Measurements from ENCODE around the gene GIMAP8.

GIMAP8 gene

GRCh38 chr7:150450491-150451001, at the start of gene GIMAP8:
GIMAP8 (plus strand) TSS chr7:150450630; CDS start chr7:150466699, 16,069 bp downstream.
- peak in 2 of 3 donors; percentile 25 to 35 for DNase-seq (ENCODE audit: low read depth in 3 of 3, low spot score in 1 of 3)

GRCh38 chr7:150400788-150401423, 49.5 kb upstream of the GIMAP8 start:
- DNase-seq (ENCODE audit: low read depth in 3 of 3, low spot score in 1 of 3) = no peak

GRCh38 chr7:150401424-150401790, 49.0 kb upstream of the GIMAP8 start:
- no peak for DNase-seq (ENCODE audit: low read depth in 3 of 3, low spot score in 1 of 3)

- no peak for DNase-seq (ENCODE audit: low read depth in 3 of 3, low spot score in 1 of 3)
Observed at GRCh38 chr7:150401861-150402631, 48.4 kb upstream of the GIMAP8 start.

GRCh38 chr7:150402671-150403321, 47.6 kb upstream of the GIMAP8 start:
- no peak for DNase-seq (ENCODE audit: low read depth in 3 of 3, low spot score in 1 of 3)

- no peak for DNase-seq (ENCODE audit: low read depth in 3 of 3, low spot score in 1 of 3)
Observed at GRCh38 chr7:150403376-150404171, 46.9 kb upstream of the GIMAP8 start.

GRCh38 chr7:150404172-150404804, 46.1 kb upstream of the GIMAP8 start:
- DNase-seq (ENCODE audit: low read depth in 3 of 3, low spot score in 1 of 3) = no peak

- peak; percentile 41 to 54 (median 52) for DNase-seq (ENCODE audit: low read depth in 3 of 3, low spot score in 1 of 3)
Observed at GRCh38 chr7:150404805-150405583, 45.4 kb upstream of the GIMAP8 start.

GRCh38 chr7:150405584-150406311, 44.7 kb upstream of the GIMAP8 start:
- DNase-seq (ENCODE audit: low read depth in 3 of 3, low spot score in 1 of 3) = peak in 1 of 3 donors; percentile 27

- DNase-seq (ENCODE audit: low read depth in 3 of 3, low spot score in 1 of 3) = no peak
Observed at GRCh38 chr7:150406312-150406566, 44.2 kb upstream of the GIMAP8 start.

GRCh38 chr7:150406567-150407421, 43.6 kb upstream of the GIMAP8 start:
- DNase-seq (ENCODE audit: low read depth in 3 of 3, low spot score in 1 of 3) = no peak

- DNase-seq (ENCODE audit: low read depth in 3 of 3, low spot score in 1 of 3) = no peak
Observed at GRCh38 chr7:150407588-150408392, 42.6 kb upstream of the GIMAP8 start.

GRCh38 chr7:150408393-150409299, 41.8 kb upstream of the GIMAP8 start:
- no peak for DNase-seq (ENCODE audit: low read depth in 3 of 3, low spot score in 1 of 3)

GRCh38 chr7:150409300-150410030, 41.0 kb upstream of the GIMAP8 start:
- no peak for DNase-seq (ENCODE audit: low read depth in 3 of 3, low spot score in 1 of 3)

GRCh38 chr7:150410131-150410530, 40.3 kb upstream of the GIMAP8 start:
- DNase-seq (ENCODE audit: low read depth in 3 of 3, low spot score in 1 of 3) = no peak
